GM19397 (cell line): ENCODE data around the gene NDNF.

Experiments
- ATAC-seq: cut with Tn5 transposase; IDR thresholded peaks from one replicate; pipeline ENCODE4 v1.9.1; 2021; ENCODE audit warnings: mild to moderate bottlenecking, moderate library complexity; ENCODE audit not compliant: unreplicated experiment

NDNF gene

GRCh38 chr4:121016611-121017010 lies 55.7 kb downstream of the NDNF start:
- no peak for ATAC-seq

GRCh38 chr4:121015421-121015820 lies 56.9 kb downstream of the NDNF start:
- no peak for ATAC-seq

GRCh38 chr4:121014544-121014943 lies 57.8 kb downstream of the NDNF start:
- no peak for ATAC-seq

- ATAC-seq, result no peak
Observed at GRCh38 chr4:121011780-121012340, 60.5 kb downstream of the NDNF start.

- ATAC-seq, result no peak
Observed at GRCh38 chr4:121011138-121011537, 61.2 kb downstream of the NDNF start.

GRCh38 chr4:121009578-121010478 lies 62.5 kb downstream of the NDNF start:
- ATAC-seq, result no peak

GRCh38 chr4:121007660-121008059 lies 64.7 kb downstream of the NDNF start:
- ATAC-seq, result no peak

- no peak for ATAC-seq
Observed at GRCh38 chr4:121003863-121004262, 68.5 kb downstream of the NDNF start.

- ATAC-seq, result no peak
Observed at GRCh38 chr4:120995266-120996010, 76.9 kb downstream of the NDNF start.

GRCh38 chr4:120994521-120994920 lies 77.8 kb downstream of the NDNF start:
- ATAC-seq, result no peak

- no peak for ATAC-seq
Observed at GRCh38 chr4:120991885-120992284, 80.5 kb downstream of the NDNF start.

- no peak for ATAC-seq
Observed at GRCh38 chr4:120990246-120990645, 82.1 kb downstream of the NDNF start.
